NCI-H2196 treated with DMSO at 0.1 percent for 48 hours (cell line): Measurements from ENCODE around the gene UMAD1.

Source experiments
- DNase-seq: peaks from one replicate; lab custom pipeline; 2025; ENCODE audit not compliant: unreplicated experiment; lab: John Stamatoyannopoulos, UW

The UMAD1 gene

DNA sequence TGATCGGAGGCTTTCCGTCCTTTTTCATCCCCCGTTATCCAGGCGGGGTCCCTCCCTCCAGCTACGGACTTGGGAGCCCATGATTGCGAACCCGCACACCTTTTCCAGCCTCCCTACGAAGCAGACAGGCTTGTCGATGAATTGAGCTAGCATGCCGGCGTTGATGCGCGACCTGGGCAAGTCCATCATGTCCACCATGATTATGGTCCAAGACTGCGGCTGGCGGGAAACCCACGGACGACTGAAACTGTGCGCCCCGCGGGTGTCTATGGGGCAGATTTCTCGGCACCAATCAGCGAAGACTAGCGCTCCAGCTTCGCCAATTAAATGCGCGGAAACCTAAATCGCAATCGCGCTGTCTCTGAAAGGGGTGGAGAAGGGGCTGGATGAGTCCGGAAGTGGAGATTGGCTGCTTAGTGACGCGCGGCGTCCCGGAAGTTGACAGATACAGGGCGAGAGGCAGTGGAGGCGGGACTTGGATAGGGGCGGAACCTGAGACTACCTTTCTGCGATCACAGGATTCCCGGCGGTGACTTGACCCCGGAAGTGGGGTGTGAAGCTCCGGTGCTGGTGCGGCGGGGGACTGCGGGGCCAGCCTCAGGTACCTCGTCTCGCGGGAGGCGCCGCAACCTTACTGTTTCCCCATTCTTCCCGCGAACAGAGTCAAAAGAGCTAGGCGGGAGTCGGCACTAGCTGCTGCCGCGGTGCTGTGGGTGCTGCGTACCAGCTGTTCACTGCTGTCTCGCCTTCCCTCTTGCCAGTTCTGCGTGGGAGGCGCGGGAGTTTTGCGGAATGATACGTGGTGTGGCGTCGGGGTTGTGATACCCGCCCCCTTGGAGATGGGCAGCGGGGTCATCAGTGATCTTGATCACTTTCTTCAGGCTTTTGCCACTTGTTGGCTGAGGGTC, at the start of gene UMAD1:
Gene UMAD1 (plus strand): TSS at position 532 of the 908 bp plus-strand sequence. CDS start 32,620 bp downstream, outside the sequence.
- peak; percentile 99 for DNase-seq

DNA sequence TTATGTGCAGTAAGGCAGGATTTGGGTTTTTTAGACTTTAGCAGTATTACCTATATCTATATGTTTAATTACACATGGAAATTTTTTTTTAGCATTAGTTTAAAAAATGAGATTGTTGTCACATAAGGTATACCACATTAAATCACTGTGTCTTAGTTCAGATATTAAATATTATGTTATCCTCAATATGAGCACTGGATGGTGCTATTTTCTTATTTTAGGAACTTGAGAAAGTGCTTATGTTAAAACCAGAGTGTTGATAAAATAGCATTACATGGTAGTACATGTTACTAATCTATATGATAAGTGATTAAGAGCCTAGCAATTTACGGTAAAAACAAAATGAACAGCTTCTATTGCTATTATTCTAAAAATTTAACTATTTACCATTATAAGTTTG, 45.1 kb upstream of the UMAD1 start:
- DNase-seq, result no peak

GRCh38 chr7:7596176-7596575, 44.4 kb upstream of the UMAD1 start:
- DNase-seq, result no peak

DNA sequence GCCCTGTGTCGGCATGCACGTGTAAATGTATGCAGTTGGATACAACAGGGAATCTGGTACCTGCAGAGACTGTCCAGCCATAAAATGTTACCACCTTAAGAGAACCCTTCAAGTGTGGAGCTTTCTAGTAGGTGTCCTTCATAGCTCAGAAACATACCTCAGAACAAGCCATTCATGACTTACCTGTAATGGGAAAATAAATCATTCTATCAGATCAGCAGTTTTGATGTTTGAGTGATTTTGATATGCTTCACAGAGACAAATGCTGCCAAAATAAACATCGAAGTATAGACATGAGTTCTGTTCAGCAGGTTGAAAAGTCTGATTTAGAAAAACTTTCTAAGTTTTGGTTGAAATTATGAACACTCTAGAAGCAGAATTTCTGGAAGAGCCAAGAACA, 33.5 kb upstream of the UMAD1 start:
- DNase-seq, result no peak

GRCh38 chr7:7609330-7609729, 31.2 kb upstream of the UMAD1 start:
- DNase-seq, result no peak

DNA sequence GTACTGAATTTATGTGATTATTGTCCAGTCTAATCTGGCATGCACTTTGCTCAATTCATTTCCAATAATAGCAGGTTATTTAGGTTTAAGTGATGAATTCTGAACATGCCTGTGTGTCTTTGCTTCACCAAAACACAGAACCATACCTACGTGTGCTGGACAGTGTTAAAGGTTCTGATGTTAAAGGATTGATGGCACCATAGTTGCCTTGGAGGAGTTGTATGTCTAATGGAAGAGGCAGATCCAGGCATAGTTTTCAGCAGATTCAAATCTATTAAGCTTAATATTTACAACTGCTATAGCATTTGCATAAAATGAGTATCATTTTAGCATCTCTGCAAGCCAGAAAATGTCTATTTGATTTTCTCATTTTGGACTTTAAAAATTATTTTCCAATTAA, 28.0 kb upstream of the UMAD1 start:
- no peak for DNase-seq

- DNase-seq, result no peak
Observed at GRCh38 chr7:7613210-7613609, 27.3 kb upstream of the UMAD1 start.

GRCh38 chr7:7614018-7614741, 26.4 kb upstream of the UMAD1 start:
- no peak for DNase-seq

GRCh38 chr7:7617550-7617949, 23.0 kb upstream of the UMAD1 start:
- no peak for DNase-seq

DNA sequence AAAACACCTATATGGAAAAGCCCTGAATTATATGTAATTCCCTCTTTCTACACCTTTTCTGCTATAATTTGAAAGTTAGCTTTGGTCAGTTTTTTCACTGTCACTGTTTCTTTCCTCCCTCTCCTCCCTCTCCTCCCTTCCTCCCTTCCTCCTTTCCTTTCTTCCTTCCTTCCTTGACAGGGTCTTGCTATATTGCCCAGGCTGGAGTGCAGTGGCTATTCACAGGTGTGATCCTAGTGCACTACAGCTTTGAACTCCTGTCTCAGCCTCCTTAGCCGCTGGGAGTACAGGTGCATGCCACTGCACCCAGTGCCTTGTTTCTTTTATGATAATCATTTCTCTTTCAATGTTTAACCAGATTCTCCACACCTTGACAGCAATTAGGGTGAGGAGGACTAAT, 22.1 kb upstream of the UMAD1 start:
- DNase-seq, result no peak

- DNase-seq, result no peak
Observed at GRCh38 chr7:7620236-7620635, 20.3 kb upstream of the UMAD1 start.

DNA sequence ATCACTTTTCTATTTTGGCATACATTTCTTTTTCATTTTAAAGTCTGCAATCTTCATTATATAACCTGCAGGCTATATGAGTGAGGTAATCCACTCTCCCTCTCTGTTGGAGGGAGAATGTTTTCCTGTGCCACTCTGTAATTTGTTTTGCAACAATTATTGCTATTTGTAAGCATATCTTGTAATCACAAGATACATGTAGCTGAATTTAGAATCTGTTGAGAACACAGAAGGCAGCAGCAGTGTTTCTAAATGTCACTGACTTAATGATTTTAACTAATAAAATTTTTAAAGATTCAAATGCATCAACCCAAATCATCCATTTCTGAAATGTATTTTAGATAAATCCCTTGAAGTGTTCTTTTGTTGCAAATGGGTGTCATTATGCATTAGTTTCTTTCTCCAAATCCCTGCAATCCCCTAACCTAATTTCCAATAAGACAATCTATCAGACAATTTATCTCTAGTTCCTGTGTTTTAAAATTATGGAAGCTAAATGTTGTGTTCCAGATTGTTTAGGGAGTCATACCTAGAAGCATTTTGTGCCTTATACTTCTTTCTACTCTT, 19.8 kb upstream of the UMAD1 start:
- DNase-seq, result no peak

DNA sequence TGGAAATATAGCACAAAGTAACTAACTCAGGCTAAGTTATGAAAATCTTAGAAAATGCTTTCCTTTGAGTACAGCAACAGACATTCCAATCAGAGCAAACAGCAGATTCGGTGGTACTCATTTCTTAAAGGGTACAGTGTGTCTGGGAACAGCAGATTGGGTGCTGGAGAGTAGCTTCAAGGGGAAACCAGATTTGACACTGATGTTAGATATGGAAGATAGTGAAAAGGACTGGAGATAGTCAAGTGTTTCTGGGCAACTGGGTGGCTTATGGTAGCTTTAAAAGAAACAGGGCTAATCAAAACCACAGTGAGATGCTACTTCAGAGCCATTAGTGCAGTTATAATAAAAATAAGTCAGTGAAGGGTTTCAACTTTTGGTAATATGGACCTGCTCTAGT, 12.1 kb upstream of the UMAD1 start:
- DNase-seq, result no peak

GRCh38 chr7:7630626-7631329, 9.8 kb upstream of the UMAD1 start:
- no peak for DNase-seq

DNA sequence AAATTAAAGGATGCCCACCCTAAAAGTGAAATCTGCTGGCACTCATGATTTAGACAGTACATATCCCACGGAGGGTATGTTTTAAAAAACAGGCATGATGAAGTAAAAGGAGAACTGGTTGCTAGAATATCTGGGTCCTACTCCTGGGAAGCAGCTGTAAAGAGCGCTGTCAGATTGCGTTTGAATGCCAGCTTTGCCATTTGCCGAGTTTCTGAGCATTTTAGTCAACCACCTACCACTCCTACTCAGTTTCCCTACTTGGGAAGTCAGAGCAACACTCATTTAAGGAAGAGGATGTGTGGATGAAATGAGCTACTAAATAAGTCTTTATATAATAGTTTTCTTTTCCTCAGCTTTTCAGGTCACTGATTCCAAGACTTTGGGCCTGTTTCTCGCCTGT, 1.1 kb upstream of the UMAD1 start:
- no peak for DNase-seq

DNA sequence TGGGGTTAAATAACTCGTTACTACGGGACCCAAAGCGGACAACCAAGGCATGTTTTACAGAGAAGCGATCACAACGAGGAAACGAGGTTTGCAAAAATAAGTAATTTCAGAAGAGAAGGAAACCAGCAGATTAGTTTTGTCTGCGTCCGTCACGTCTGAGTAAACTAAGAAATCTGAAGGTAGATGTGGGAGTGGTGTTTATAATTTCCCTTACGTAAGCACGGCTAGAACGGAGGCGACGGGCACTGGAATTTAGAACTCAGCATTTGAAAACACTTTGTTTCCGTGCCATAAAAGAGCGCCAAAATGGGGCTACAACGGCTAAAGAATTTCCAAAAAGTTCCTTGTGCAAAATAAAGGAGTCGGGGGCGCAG, 718 bp upstream of the UMAD1 start:
- DNase-seq, result no peak

- no peak for DNase-seq
Observed at GRCh38 chr7:7641129-7641663, 644 bp downstream of the UMAD1 start.

DNA sequence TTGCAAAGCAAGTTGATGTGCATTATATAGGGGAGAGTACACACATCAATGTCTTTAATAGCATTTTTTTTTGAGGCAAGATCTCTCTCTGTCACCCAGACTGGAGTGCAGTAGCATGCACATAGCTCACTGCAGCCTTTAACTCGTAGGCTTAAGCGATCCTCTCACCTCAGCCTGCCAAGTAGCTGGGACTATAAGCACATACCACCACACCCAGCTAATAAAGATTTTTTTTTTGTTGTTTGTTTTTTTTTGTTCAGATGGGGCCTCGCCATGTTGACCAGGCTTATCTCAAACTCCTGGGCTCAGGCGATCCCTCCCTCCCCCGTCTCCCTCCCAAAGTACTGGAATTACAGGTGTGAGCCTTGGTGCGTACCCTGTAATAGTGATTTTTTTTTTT, 1.5 kb downstream of the UMAD1 start:
- no peak for DNase-seq

DNA sequence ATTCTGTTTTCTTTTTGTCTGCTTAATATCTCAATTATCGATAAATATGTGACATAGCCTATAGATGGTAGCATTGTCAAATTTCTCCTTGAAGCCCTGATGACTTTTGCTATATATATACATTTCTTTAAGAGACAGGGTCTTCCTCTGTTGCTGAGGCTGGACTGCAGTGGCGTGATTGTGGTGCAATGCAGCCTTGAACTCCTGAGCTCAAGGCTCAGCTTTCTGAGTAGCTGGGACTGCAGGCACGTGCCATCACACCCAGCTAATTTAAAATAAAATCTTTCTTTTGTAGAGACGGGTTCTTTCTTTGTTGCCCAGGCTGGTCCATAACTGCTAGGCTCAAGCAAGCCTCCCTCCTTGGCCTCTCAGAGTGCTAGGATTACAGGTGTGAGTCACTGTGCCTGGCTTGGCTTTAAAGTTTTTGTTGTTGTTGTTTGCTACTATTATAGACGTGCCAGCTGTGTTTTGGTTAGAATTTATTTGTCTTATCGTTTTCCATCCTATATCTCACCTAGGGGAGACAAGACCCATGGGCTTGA, 7.0 kb downstream of the UMAD1 start:
- no peak for DNase-seq

- no peak for DNase-seq
Observed at GRCh38 chr7:7650682-7651206, 10.2 kb downstream of the UMAD1 start.

DNA sequence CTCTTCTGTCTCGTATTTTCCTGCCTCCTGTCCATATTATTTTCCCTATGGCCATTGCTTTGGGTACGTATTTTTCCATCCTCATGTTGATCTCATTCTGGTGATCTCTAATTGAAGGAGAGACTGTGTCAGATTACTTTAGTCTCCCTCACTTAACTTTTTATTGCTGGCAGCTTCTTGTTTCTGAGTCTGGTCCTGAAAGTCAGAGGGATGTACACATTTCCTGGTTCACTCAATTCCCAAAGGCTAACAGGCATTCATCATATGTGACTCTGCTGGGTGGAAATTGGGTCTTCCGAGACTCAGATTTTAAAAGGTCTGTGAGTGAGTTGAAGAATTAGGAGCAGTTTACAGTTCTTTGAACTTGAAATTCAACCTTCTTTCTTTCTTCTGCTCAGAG, 10.9 kb downstream of the UMAD1 start:
- no peak for DNase-seq
